ENCODE measurements around the gene BFSP1. TPM values are rescaled to one million over a fixed set of nuclear protein-coding genes. Genes with fewer than 3 reads are reported as not detected.

The BFSP1 gene
- total RNA-seq, 1 experiment from 2014 or later, result 0.94 TPM

- intact Hi-C loops (cut with micrococcal nuclease; ENCODE audit: unreplicated experiment), result no loop called here
- H3K27ac Mint-ChIP-seq (ENCODE audit: unreplicated experiment), result no peak overlapping the region
Observed at GRCh38 chr20:17444091-17444490, 87.1 kb downstream of the BFSP1 start.

More at GRCh38 chr20:17444091-17444490, 87.1 kb downstream of the BFSP1 start:
- no TSS peak for BruUV-seq (replicated peaks)
- H3K4me1 Mint-ChIP-seq (ENCODE audit: low read depth, unreplicated experiment), result no peaks in the 10 kb centered on the region
- DNase-seq, result no peak
- peaks cover 19% of the 10 kb centered on the region for H3K27me3 Mint-ChIP-seq (ENCODE audit: unreplicated experiment)
- CTCF ChIA-PET, result no interaction called here
- no peaks in the 10 kb centered on the region for H3K9me3 Mint-ChIP-seq (ENCODE audit: low read depth, unreplicated experiment)
- no peaks in the 10 kb centered on the region for H3K36me3 Mint-ChIP-seq (ENCODE audit: insufficient read depth, unreplicated experiment)
- TF ChIP-seq CTCF (IDR thresholded peaks at IDR 0.05; ENCODE audit: unreplicated experiment), result no peak
- no peak overlapping the region for H3K4me3 Mint-ChIP-seq (ENCODE audit: low read depth, unreplicated experiment)

Other genes starting within 250 kb of the BFSP1 start
- 90.0 and 110 TPM in 2 replicates for gene DSTN, start 38.7 kb upstream of the BFSP1 start, total RNA-seq (2022)
- gene RRBP1, start 150.9 kb upstream of the BFSP1 start, total RNA-seq (2022), result 45.3 and 56.8 TPM in 2 replicates
- gene BANF2, start 168.6 kb upstream of the BFSP1 start, total RNA-seq (2022), result not detected in 2 replicates